ENCODE data around the gene CNTNAP5.

DNA sequence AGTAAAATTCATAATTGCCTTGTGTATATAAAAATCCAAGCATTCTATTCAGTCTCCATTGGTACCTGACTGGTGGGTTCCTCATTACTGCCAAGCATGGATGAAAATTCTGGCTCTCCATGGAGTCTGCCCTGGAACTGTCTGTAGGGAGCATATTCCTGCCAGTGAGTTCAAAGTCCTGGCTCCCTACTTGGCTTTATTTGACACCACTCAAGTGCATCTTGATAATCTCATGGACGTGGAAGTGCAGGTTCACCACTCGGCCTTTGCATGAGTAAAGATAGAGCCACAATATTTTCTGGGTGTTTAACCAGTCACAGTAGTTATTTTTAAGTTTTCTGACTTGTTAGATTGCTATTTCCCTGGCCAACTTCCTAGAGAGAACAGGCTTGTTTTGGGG is 63.5 kb downstream of the CNTNAP5 start:
- TF ChIP-seq, protein P1, sequence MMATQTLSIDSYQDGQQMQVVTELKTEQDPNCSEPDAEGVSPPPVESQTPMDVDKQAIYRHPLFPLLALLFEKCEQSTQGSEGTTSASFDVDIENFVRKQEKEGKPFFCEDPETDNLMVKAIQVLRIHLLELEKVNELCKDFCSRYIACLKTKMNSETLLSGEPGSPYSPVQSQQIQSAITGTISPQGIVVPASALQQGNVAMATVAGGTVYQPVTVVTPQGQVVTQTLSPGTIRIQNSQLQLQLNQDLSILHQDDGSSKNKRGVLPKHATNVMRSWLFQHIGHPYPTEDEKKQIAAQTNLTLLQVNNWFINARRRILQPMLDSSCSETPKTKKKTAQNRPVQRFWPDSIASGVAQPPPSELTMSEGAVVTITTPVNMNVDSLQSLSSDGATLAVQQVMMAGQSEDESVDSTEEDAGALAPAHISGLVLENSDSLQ (IDR thresholded peaks at IDR 0.05) = no peak
- TF ChIP-seq L3MBTL2 (conservative IDR thresholded peaks at IDR 0.05) = no peak
- TF ChIP-seq SP1 (IDR thresholded peaks at IDR 0.05) = no peak
- TF ChIP-seq BHLHE40 (IDR thresholded peaks at IDR 0.05; ENCODE audit: borderline replicate concordance) = no peak
- TF ChIP-seq FOXM1 (IDR thresholded peaks at IDR 0.05; ENCODE audit: borderline replicate concordance) = no peak
- no peak for TF ChIP-seq CTBP1 (IDR thresholded peaks at IDR 0.05; ENCODE audit: borderline replicate concordance)
- no peak for TF ChIP-seq ELF4 (IDR thresholded peaks at IDR 0.05)

Data from HEK293T (cell line).